ENCODE data around the gene EYA2.

The EYA2 gene

DNA sequence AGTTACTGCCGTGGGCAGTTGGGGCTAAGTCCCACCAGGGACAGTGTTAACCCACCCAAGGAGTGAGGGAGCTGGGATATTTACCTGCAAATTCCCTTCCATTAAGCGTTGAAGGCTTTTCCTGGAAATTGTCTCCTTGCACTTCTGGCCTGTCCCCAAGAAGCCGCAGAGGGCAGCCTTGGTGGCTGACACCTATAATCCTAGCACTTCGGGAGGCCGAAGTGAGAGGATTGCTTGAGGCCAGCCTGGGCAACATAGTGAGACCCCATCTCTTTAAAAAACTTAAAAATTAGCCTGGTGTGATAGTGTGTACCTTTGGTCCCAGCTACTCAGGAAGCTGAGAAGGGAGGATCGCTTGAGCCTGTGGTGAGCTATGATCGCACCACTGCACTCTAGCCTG is 204.4 kb downstream of the EYA2 start:
- no peak overlapping the region for H3K27ac ChIP-seq
- TF ChIP-seq CTCF (conservative IDR thresholded peaks at IDR 0.05) (no peak), ZFX (IDR thresholded peaks at IDR 0.05) (no peak)

DNA sequence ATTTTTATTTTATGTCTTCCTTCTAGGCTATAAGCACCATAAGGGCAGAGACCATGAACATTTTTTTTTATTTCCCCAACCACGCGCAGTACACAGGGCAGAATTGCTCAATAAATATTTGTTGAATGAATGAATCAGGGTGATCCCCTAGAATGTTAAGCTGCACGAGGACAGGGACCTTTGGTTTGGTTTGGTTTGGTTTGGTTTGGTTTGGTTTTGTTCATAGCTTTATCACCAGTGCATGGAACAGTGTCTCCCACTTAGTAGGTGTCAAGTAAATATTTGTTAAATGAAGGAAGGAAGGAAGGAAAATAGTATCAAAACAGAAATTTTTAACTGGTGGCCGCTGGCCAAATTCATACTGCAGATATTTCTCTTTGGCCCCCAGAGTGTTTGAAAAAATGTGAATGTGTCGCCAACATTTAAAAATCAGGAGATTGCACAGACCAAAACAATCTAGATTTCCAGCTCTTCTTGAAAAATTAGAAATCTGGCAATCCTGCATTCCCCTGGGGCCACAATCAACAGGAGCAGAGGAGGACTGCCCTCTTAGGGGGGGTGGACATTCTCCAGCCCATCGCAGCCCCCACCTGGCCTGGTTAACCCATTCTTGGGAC is 205.3 kb downstream of the EYA2 start:
- H3K27ac ChIP-seq, result no peak overlapping the region
- TF ChIP-seq ZFX (IDR thresholded peaks at IDR 0.05) (no peak), CTCF (conservative IDR thresholded peaks at IDR 0.05) (no peak)

DNA sequence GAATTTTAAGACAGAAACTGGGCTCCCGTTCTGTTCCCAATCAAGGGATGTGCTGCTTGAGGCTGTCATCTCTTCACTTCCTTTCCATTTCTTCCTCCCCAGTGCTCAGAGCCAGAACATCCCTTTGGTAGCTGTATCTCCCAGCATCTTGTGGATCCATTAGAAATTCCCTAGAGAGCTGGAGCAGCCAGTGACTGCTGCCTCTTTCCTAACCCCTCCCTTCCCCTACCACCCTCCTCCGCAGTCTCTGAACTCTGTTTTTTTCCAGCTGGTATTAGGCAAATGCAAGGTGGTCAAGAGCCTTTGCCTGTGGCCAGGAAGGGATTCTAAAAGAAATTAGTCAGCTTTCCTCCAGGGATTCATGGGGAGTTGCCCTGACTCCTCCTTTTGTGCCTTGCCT is 208.0 kb downstream of the EYA2 start:
- TF ChIP-seq CTCF (conservative IDR thresholded peaks at IDR 0.05) (no peak), ZFX (IDR thresholded peaks at IDR 0.05) (no peak)
- H3K27ac ChIP-seq, result no peak overlapping the region

DNA sequence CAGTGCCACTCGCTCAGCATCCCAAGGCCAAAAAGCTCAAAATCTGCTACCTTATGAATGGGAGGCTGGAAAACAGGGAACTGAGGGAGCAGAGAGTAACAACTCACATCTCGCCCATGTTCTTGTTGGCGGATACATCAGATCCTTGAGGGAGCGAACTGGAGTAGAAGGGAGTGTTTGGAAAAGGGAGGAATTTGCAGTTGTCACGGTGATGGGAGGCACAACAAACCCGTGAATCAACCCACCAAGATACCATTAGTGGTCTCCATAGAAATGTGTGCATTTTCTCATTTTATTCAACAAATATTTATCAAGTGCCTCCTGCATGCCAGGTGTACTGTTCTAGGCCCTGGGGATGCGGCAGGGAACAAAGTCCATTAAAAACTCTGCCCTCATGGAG is 212.1 kb downstream of the EYA2 start:
- TF ChIP-seq ZFX (IDR thresholded peaks at IDR 0.05), result no peak
- TF ChIP-seq CTCF (conservative IDR thresholded peaks at IDR 0.05), result no peak
- no peak overlapping the region for H3K27ac ChIP-seq

DNA sequence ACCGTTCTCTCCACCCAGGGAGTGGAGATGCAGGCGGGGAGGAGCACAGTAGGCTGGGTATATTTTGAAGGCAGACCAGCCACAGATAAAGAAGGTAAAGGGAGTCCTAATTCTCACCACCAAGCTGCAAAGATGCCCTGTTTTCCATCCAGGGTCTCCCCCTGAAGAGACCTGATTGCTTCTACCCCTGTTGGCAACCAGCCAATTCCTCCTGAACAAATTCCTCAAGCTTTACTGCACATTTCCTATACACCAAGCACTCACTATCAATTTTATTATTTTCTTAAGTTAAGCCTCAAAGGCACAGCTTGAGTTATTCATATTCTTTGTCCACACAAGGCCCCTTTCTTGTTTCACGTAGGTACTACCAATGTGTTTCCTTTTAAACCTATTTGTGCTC is 214.4 kb downstream of the EYA2 start:
- no peak overlapping the region for H3K27ac ChIP-seq
- TF ChIP-seq ZFX (IDR thresholded peaks at IDR 0.05), result no peak
- no peak for TF ChIP-seq CTCF (conservative IDR thresholded peaks at IDR 0.05)

DNA sequence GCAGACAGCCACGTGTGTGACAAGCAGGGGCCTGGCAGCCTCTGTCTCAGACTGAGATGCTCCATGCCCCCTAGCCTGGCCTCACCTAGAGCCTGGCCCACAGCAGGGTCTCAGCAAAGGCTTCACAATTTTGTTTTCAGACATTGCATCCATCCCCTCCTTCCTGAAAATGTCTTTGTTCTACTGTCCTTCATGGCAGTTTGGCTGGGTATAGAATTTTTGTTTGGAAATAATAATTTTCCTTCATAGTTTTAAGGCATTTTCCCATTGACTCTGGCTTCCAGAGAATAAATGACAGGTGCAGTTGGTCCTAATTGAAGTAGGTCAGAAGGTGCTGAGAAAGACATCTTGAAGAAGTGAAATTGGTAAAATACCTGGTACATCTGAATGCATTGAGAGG is 216.2 kb downstream of the EYA2 start:
- H3K27ac ChIP-seq, result no peak overlapping the region
- no peak for TF ChIP-seq CTCF (conservative IDR thresholded peaks at IDR 0.05)
- no peak for TF ChIP-seq ZFX (IDR thresholded peaks at IDR 0.05)

DNA sequence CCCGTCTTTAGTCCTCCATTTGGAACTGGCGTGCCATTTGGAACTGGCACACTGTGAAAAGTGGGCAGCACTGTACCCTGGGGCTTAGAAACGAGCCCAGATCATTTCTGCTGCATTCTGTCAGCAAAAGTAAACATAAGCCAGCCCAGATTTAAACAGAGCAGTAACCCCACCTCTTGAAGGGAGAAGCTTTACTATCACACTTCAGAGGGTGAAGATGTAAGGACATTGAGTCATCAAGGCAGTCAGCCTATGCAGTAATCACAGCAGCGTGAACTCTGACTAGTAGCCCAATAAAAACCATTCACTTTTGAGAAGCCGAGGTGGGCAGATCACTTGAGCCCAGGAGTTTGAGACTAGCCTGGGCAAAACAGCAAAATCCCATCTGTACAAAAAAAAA is 216.9 kb downstream of the EYA2 start:
- no peak overlapping the region for H3K27ac ChIP-seq

More for the DNA sequence above, 216.9 kb downstream of the EYA2 start:
- no peak for TF ChIP-seq ZFX (IDR thresholded peaks at IDR 0.05)
- no peak for TF ChIP-seq CTCF (conservative IDR thresholded peaks at IDR 0.05)

All from C4-2B (cell line).